GM12872 (cell line): ENCODE data around the gene NTM.

Source experiments
- TF ChIP-seq, protein P1 (sequence below): IDR thresholded peaks from 3 replicates; pipeline ENCODE4 v1.5.1; 2011; ENCODE audit warnings: low read depth, mild to moderate bottlenecking, low read length, moderate library complexity; ENCODE audit not compliant: insufficient read depth

The NTM gene

GRCh38 chr11:131841925-131842635 lies 471.7 kb downstream of the NTM start:
- TF ChIP-seq, protein P1, sequence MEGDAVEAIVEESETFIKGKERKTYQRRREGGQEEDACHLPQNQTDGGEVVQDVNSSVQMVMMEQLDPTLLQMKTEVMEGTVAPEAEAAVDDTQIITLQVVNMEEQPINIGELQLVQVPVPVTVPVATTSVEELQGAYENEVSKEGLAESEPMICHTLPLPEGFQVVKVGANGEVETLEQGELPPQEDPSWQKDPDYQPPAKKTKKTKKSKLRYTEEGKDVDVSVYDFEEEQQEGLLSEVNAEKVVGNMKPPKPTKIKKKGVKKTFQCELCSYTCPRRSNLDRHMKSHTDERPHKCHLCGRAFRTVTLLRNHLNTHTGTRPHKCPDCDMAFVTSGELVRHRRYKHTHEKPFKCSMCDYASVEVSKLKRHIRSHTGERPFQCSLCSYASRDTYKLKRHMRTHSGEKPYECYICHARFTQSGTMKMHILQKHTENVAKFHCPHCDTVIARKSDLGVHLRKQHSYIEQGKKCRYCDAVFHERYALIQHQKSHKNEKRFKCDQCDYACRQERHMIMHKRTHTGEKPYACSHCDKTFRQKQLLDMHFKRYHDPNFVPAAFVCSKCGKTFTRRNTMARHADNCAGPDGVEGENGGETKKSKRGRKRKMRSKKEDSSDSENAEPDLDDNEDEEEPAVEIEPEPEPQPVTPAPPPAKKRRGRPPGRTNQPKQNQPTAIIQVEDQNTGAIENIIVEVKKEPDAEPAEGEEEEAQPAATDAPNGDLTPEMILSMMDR = no peak

GRCh38 chr11:131845255-131845654 lies 474.8 kb downstream of the NTM start:
- TF ChIP-seq, protein P1 = no peak

DNA sequence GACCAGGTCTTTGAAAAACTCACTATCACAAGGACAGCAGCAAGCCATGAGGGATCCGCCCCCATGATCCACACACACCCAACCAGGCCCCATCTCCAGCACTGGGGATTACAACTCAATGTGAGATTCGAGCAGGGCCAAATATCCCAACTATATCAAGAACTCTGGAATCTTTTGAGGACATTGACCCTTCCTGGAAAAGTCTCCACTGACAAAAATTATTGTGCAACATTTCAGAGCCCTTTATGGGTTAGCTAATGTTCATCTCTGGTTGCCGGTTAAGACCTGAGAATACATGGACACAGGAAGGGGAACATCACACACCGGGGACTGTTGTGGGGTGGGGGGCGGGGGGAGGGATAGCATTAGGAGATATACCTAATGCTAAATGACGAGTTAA lies 479.1 kb downstream of the NTM start:
- TF ChIP-seq, protein P1 = no peak

DNA sequence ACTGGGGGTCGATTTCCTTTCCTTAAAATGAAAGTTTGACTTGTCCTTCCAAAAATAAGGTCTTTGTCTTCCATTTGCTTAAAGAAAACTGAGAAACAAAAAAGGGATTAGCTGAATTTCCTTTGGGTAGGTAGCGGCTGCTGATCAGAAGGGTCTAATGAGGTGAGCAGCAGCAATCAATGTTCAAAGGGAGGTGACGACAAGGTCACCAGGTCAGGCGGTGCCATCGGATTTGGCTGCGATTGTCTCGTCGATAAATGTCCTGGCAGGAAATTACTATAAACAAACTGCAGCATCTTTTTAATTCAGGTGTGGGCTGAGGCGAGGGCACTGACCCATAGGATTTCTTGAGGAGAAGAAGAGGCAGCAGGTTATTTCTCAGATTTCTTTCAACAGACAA lies 480.1 kb downstream of the NTM start:
- TF ChIP-seq, protein P1 = no peak

DNA sequence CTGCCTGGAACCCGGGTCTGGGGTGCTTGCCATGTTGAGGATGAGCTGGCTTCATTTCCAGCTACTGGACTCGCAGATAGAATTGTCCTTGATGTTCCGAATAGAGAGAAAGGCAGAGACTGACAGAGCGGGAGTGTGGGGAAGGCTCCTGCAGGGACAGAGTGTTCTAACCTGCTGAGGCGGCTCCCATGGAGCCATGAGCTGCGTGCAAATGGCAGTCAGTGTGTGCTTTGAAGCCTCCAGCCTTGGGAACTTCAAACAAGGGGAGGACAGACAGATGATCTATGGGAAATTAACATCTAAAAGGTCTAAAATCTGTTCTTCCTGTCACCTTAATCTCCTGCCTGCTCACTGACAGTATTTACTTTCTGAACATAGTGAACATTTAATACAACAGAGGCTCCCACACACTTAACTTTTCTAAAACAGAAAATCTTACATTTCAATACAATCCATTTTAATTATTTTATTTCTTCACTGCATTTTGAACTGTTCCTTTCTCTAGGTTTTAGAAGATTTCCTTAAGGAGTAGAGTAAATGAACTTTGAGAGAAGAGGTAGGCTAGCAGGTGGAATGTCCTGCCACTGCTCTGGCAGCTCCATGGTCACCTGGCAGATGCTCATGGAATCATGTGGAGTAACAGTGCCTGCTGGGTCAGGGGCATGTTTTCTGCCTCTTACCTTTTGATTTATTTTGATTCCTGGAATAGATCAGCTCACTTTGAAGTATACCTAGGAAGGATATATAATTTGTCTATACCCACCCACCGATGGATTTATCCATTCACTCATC lies 481.7 kb downstream of the NTM start:
- TF ChIP-seq, protein P1 = no peak

DNA sequence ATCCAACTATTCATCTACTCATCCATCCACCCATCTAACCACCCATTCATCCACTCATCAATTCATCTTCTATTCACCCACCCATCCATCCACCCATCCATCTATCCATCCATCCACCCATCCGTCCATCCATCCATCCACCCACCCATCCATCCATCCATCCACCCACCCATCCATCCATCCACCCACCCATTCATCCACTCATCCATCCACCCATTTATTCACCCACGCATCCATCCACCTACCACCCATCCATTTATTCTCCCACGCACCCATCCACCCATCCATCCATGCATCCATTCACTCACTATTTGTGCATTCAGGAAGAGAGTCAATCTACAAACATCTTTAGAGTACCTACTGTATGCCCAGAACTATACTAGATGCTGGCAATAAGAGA lies 482.3 kb downstream of the NTM start:
- TF ChIP-seq, protein P1 = no peak

- TF ChIP-seq, protein P1 = no peak
Observed at GRCh38 chr11:131854391-131854790, 484.0 kb downstream of the NTM start.
